Thoracic aorta (tissue), 2 donors: ENCODE measurements around the gene CRABP1. TPM values are rescaled to one million over a fixed set of nuclear protein-coding genes. Genes with fewer than 3 reads are reported as not detected.

Experiments used
- ATAC-seq: fragments of 150-250 bp; one replicate; pipeline ENCODE4 v1.8.0; 2017; ENCODE audit warnings: low read depth; ENCODE audit not compliant: insufficient number of reproducible peaks, low FRiP score
- DNase-seq: peaks from one replicate; pipeline ENCODE4 v3.0.0-alpha.2; 2020; ENCODE audit warnings: low spot score
- H3K27ac ChIP-seq, 2 donors: fragments of 200-600 bp; sonication (generic); 1 replicate in 1 of 2; 2 replicates in 1 of 2; pipeline ENCODE4 v1.5.1; 2016; ENCODE audit warnings: mild to moderate bottlenecking in 2 of 2, moderate library complexity in 2 of 2
- H3K27me3 ChIP-seq: fragments of 200-600 bp; sonication (generic); replicated peaks from 2 replicates; pipeline ENCODE4 v1.6.0; 2016; ENCODE audit warnings: mild to moderate bottlenecking; ENCODE audit not compliant: insufficient read depth
- H3K36me3 ChIP-seq: fragments of 200-600 bp; sonication (generic); one replicate; pipeline ENCODE4 v1.5.1; 2016
- H3K4me1 ChIP-seq, 2 donors: fragments of 200-600 bp; sonication (generic); 1 replicate in 1 of 2; 2 replicates in 1 of 2; pipeline versions ENCODE4 v1.5.1 to v1.6.0; 2016; ENCODE audit warnings: low read depth in 2 of 2, mild to moderate bottlenecking in 1 of 2; ENCODE audit not compliant: control insufficient read depth in 1 of 2
- H3K4me3 ChIP-seq: fragments of 200-600 bp; sonication (generic); 2 replicates; pipeline ENCODE4 v1.5.1; 2016; ENCODE audit warnings: mild to moderate bottlenecking
- H3K9me3 ChIP-seq: fragments of 200-600 bp; sonication (generic); 2 replicates; pipeline ENCODE4 v1.5.1; 2016
- total RNA-seq, 2 donors: library from RNA; depleted of rRNA; stranded (reverse); fragments of >200 nt; gene quantifications; one replicate each; pipeline versions ENCODE4 v1.1.0 to v1.2.3, GENCODE V29; 2016
- TF ChIP-seq, protein P1 (sequence below): fragments of 200-600 bp; sonication (generic); IDR thresholded peaks from one replicate; pipeline ENCODE4 v1.5.1; 2019; ENCODE audit warnings: antibody characterized with exemption

CRABP1 gene
- total RNA-seq, 2 donors from 2014 or later = 5.1 TPM; not detected in 1

DNA sequence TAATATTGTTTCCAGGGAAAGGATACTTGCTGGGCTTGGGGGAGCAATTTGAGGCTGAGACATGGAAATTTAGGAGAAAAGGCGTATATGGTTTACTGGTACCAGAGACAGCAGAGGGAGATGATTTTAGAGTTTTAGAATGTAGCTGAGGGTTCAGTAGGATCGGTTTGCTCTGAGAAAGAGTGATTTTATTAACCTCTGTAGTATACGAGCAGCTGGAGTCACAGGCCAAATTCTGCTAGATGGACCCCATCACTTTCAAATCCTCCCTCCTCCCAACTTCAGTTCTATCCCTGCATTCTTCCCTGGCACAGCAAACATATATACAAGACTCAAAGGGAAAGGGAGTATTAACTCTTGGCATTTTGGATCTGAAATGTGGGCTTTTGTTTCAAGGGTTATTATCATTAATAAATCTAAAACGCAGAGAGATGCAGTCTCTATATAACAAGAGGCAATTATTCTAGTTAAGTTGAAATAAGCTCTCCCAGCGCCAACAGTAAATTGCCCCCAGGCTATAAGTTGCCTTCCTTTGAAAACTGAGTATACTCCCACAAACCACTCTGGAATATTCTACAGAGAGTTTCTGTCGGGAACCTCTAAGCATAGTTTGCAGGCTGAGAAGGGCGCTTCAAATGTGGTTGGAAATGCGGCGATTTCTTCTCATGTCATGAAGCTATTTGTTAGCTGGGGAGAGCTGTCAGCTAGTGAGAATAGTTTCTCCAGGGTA lies 5.4 kb downstream of the CRABP1 start:
- no peak overlapping the region for H3K4me3 ChIP-seq
- TF ChIP-seq, protein P1, sequence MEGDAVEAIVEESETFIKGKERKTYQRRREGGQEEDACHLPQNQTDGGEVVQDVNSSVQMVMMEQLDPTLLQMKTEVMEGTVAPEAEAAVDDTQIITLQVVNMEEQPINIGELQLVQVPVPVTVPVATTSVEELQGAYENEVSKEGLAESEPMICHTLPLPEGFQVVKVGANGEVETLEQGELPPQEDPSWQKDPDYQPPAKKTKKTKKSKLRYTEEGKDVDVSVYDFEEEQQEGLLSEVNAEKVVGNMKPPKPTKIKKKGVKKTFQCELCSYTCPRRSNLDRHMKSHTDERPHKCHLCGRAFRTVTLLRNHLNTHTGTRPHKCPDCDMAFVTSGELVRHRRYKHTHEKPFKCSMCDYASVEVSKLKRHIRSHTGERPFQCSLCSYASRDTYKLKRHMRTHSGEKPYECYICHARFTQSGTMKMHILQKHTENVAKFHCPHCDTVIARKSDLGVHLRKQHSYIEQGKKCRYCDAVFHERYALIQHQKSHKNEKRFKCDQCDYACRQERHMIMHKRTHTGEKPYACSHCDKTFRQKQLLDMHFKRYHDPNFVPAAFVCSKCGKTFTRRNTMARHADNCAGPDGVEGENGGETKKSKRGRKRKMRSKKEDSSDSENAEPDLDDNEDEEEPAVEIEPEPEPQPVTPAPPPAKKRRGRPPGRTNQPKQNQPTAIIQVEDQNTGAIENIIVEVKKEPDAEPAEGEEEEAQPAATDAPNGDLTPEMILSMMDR = no peak
- DNase-seq (no peak), ATAC-seq (no peak)
- no peaks in the 10 kb centered on the region for H3K27me3 ChIP-seq
- H3K9me3 ChIP-seq = no peaks in the 10 kb centered on the region
- H3K4me1 ChIP-seq = no peaks in the 10 kb centered on the region
- no peak overlapping the region for H3K27ac ChIP-seq
- H3K36me3 ChIP-seq = no peaks in the 10 kb centered on the region

DNA sequence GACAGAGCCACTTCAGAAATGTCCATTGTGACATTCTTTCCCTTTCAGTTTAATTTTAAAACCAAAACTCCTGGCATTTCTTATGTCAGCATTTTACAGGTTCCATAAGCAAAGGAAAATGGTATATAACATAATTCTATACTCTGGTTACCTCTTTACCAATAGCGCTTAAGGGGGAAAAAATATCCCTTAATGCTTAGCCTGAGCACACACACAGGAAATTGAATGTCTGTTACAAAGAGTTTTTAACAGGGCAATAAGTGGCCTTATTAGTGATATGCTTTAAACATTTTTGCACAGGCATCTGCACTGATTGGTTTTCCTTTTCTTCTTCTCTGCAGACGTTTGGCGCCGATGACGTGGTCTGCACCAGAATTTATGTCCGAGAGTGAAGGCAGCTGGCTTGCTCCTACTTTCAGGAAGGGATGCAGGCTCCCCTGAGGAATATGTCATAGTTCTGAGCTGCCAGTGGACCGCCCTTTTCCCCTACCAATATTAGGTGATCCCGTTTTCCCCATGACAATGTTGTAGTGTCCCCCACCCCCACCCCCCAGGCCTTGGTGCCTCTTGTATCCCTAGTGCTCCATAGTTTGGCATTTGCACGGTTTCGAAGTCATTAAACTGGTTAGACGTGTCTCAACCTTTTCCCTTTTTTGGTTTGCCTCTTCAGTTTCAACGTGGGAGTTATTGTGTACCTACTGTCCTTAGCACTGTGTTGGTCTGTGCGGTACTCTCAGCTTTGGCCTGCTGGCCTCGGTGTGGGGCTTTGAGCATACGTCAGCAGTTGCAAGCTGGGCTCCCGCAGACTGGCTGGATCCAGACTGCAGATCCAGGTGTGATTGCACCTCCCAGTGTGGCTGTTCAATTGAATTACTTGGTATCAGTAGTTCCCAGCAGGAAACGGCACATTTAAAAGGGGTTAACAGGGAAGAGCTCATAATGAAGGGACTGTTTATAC lies 7.7 kb downstream of the CRABP1 start:
- Histone ChIP-seq H3K9me3 (no peaks in the 10 kb centered on the region), H3K27ac (no peak overlapping the region), H3K4me1 (no peaks in the 10 kb centered on the region), H3K4me3 (no peak overlapping the region), H3K27me3 (no peaks in the 10 kb centered on the region), H3K36me3 (no peaks in the 10 kb centered on the region)
- TF ChIP-seq, protein P1 = no peak
- no peak for ATAC-seq
- no peak for DNase-seq

DNA sequence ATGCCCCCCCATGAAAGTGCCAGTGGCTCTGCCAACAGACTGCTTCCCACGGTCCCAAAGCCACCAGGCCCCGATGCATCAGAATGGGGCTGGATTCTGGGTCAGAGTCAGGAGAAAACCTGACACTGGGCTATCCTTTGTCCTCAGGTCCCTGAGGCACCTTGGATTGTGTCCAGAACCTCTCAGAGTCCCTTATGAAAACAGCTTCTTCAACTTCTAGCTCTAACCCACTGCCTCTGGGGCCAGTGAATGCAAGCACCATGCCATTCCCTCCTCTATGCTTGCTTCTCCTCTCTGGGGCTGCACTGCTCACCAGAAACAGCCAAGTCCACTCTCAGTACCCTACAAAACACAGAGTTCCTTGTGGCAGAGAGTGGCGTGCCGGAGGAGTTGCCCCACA lies 9.9 kb downstream of the CRABP1 start:
- Histone ChIP-seq H3K4me1 (no peaks in the 10 kb centered on the region), H3K27me3 (no peaks in the 10 kb centered on the region), H3K27ac (no peak overlapping the region), H3K9me3 (no peaks in the 10 kb centered on the region), H3K4me3 (no peak overlapping the region), H3K36me3 (no peaks in the 10 kb centered on the region)
- ATAC-seq (no peak), DNase-seq (no peak)
- TF ChIP-seq, protein P1 = no peak

DNA sequence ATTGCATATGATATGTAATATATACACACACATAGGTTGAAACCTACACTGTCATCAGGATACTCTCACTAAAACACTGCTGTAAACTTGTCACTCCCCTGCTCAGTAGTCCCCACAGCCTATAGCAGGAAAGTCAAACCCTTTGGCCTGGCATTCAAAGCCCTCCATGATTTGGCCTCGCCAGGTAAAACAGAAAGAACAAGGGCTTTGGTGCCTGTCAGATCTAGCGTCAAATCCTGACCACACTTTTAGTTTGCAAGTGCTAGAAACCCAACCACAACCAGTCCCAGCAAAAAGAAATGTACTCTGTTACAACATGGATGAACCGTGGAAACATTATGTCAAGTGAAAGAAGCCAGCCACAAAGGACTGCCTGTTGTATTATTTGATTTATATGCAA lies 11.4 kb downstream of the CRABP1 start:
- Histone ChIP-seq H3K27ac (no peak overlapping the region), H3K4me3 (no peak overlapping the region), H3K4me1 (no peaks in the 10 kb centered on the region), H3K9me3 (no peaks in the 10 kb centered on the region), H3K27me3 (no peaks in the 10 kb centered on the region), H3K36me3 (no peaks in the 10 kb centered on the region)
- no peak for ATAC-seq
- TF ChIP-seq, protein P1 = no peak
- DNase-seq = no peak

DNA sequence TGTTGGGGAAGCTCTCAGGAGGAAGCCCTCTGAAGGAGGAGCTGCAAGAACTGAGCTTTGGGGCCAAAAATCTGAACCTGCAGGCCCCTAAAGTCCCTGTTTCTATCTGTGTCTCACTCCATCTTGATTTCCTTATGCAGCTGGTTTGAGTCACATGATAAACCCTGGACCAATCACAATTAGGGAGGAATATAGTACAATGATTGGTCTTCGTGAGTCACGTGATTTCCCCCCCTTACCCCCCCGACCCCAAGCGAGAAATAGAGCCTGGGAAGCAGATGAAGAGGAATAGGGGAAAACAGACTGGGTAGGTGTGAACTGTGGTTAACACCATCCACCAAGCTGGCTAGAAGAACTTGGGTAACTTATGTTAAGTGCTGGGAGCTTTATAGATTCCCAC lies 12.9 kb downstream of the CRABP1 start:
- no peaks in the 10 kb centered on the region for H3K27me3 ChIP-seq

More for the DNA sequence above, 12.9 kb downstream of the CRABP1 start:
- Histone ChIP-seq H3K4me3 (no peak overlapping the region), H3K36me3 (no peaks in the 10 kb centered on the region), H3K9me3 (no peaks in the 10 kb centered on the region), H3K27ac (no peak overlapping the region), H3K4me1 (no peaks in the 10 kb centered on the region)
- DNase-seq (no peak), ATAC-seq (no peak)
- TF ChIP-seq, protein P1 = no peak
